ENCODE data around the gene CACNA2D3.

GRCh38 chr3:54134155-54134554 is 11.8 kb downstream of the CACNA2D3 start:
- TF ChIP-seq GATA2 (IDR thresholded peaks at IDR 0.05; ENCODE audit: low read depth, low read length) (no peak), GATA3 (IDR thresholded peaks at IDR 0.05; ENCODE audit: low read depth, low read length) (no peak)
